ENCODE data around the gene ZCCHC8.
"Not testable (repeated sequence)": the region's sequence is repeated elsewhere in the genome, so short reads cannot be mapped to it uniquely, and the experiment has no call there.

Gene ZCCHC8

GRCh38 chr12:122506393-122506938, 5.7 kb upstream of the ZCCHC8 start:
- no peak for DNase-seq

GRCh38 chr12:122505419-122506051, 4.8 kb upstream of the ZCCHC8 start:
- no peak for DNase-seq

GRCh38 chr12:122503783-122504590, 3.3 kb upstream of the ZCCHC8 start:
- no peak for DNase-seq

GRCh38 chr12:122503147-122503751, 2.5 kb upstream of the ZCCHC8 start:
- no peak for DNase-seq

- DNase-seq, result no peak
Measured at GRCh38 chr12:122501489-122501989, 807 bp upstream of the ZCCHC8 start.

- DNase-seq, result peak; percentile 46
Measured at GRCh38 chr12:122499991-122500684, 594 bp downstream of the ZCCHC8 start.

- no peak for DNase-seq
Measured at GRCh38 chr12:122495258-122495657, 5.5 kb downstream of the ZCCHC8 start.

GRCh38 chr12:122493222-122493621, 7.5 kb downstream of the ZCCHC8 start:
- DNase-seq, result not testable (repeated sequence)

- no peak for DNase-seq
Measured at GRCh38 chr12:122491991-122492390, 8.7 kb downstream of the ZCCHC8 start.

GRCh38 chr12:122489038-122489437, 11.7 kb downstream of the ZCCHC8 start:
- DNase-seq, result no peak

- DNase-seq, result not testable (repeated sequence)
Measured at GRCh38 chr12:122487807-122488206, 12.9 kb downstream of the ZCCHC8 start.

- no peak for DNase-seq
Measured at GRCh38 chr12:122486805-122487426, 13.8 kb downstream of the ZCCHC8 start.

- DNase-seq, result not testable (repeated sequence)
Measured at GRCh38 chr12:122486360-122486759, 14.4 kb downstream of the ZCCHC8 start.

- DNase-seq, result not testable (repeated sequence)
Measured at GRCh38 chr12:122484385-122484784, 16.3 kb downstream of the ZCCHC8 start.

GRCh38 chr12:122483969-122484368, 16.8 kb downstream of the ZCCHC8 start:
- DNase-seq, result no peak

GRCh38 chr12:122481861-122482260, 18.9 kb downstream of the ZCCHC8 start:
- DNase-seq, result no peak

GRCh38 chr12:122480753-122481152, 20.0 kb downstream of the ZCCHC8 start:
- no peak for DNase-seq

GRCh38 chr12:122474324-122474716, 26.4 kb downstream of the ZCCHC8 start:
- DNase-seq, result no peak

GRCh38 chr12:122473543-122474323, 27.0 kb downstream of the ZCCHC8 start:
- no peak for DNase-seq

GRCh38 chr12:122471324-122472226, 29.2 kb downstream of the ZCCHC8 start:
- DNase-seq, result no peak
